Ishikawa (cell line): ENCODE results near the gene DENND2C.

Experiments used
- CEBPB ChIP-seq: IDR thresholded peaks from 2 replicates; pipeline ENCODE4 v1.6.1; 2012
- CREB1 ChIP-seq: IDR thresholded peaks from 2 replicates; pipeline ENCODE4 v1.6.1; 2012; ENCODE audit warnings: low read depth
- EGR1 ChIP-seq: IDR thresholded peaks from 2 replicates; pipeline ENCODE4 v1.6.1; 2012
- EP300 ChIP-seq: IDR thresholded peaks from 2 replicates; pipeline ENCODE4 v1.6.1; 2012; ENCODE audit warnings: borderline replicate concordance
- FOXM1 ChIP-seq: IDR thresholded peaks from 2 replicates; pipeline ENCODE4 v1.6.1; 2012; ENCODE audit warnings: low read depth, borderline replicate concordance
- NFIC ChIP-seq: IDR thresholded peaks from 2 replicates; pipeline ENCODE4 v1.6.1; 2012
- RAD21 ChIP-seq: IDR thresholded peaks from 2 replicates; pipeline ENCODE4 v1.6.1; 2012; ENCODE audit warnings: low read depth
- TAF1 ChIP-seq: IDR thresholded peaks from 2 replicates; pipeline ENCODE4 v1.6.1; 2012; ENCODE audit warnings: low read depth, mild to moderate bottlenecking
- TCF12 ChIP-seq: IDR thresholded peaks from 2 replicates; pipeline ENCODE4 v1.6.1; 2012; ENCODE audit warnings: low read depth
- TEAD4 ChIP-seq: IDR thresholded peaks from 2 replicates; pipeline ENCODE4 v1.6.1; 2012
- USF1 ChIP-seq: IDR thresholded peaks from 2 replicates; pipeline ENCODE4 v1.6.1; 2012
- YY1 ChIP-seq: IDR thresholded peaks from 2 replicates; pipeline ENCODE4 v1.6.1; 2012; ENCODE audit warnings: low read depth
- ZBTB7A ChIP-seq: IDR thresholded peaks from 2 replicates; pipeline ENCODE4 v1.6.1; 2012; ENCODE audit warnings: low read depth
- TF ChIP-seq, protein P1 (sequence below): IDR thresholded peaks from 2 replicates; pipeline ENCODE4 v1.6.1; 2012; ENCODE audit warnings: low read depth, mild to moderate bottlenecking
- TF ChIP-seq, protein P2 (sequence below): IDR thresholded peaks from 2 replicates; pipeline ENCODE4 v1.6.1; 2012

Gene DENND2C

GRCh38 chr1:114540272-114540671 is 129.6 kb downstream of the DENND2C start:
- TF ChIP-seq, protein P1, sequence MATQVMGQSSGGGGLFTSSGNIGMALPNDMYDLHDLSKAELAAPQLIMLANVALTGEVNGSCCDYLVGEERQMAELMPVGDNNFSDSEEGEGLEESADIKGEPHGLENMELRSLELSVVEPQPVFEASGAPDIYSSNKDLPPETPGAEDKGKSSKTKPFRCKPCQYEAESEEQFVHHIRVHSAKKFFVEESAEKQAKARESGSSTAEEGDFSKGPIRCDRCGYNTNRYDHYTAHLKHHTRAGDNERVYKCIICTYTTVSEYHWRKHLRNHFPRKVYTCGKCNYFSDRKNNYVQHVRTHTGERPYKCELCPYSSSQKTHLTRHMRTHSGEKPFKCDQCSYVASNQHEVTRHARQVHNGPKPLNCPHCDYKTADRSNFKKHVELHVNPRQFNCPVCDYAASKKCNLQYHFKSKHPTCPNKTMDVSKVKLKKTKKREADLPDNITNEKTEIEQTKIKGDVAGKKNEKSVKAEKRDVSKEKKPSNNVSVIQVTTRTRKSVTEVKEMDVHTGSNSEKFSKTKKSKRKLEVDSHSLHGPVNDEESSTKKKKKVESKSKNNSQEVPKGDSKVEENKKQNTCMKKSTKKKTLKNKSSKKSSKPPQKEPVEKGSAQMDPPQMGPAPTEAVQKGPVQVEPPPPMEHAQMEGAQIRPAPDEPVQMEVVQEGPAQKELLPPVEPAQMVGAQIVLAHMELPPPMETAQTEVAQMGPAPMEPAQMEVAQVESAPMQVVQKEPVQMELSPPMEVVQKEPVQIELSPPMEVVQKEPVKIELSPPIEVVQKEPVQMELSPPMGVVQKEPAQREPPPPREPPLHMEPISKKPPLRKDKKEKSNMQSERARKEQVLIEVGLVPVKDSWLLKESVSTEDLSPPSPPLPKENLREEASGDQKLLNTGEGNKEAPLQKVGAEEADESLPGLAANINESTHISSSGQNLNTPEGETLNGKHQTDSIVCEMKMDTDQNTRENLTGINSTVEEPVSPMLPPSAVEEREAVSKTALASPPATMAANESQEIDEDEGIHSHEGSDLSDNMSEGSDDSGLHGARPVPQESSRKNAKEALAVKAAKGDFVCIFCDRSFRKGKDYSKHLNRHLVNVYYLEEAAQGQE: no peak
- TF ChIP-seq FOXM1: no peak
- no peak for TF ChIP-seq CEBPB

- no peak for TF ChIP-seq TEAD4
- TF ChIP-seq CEBPB: no peak
- no peak for TF ChIP-seq EP300
- TF ChIP-seq, protein P1: no peak
- no peak for TF ChIP-seq TCF12
- TF ChIP-seq EGR1: no peak
- TF ChIP-seq NFIC: no peak
- no peak for TF ChIP-seq FOXM1
- no peak for TF ChIP-seq ZBTB7A
- TF ChIP-seq, protein P2, sequence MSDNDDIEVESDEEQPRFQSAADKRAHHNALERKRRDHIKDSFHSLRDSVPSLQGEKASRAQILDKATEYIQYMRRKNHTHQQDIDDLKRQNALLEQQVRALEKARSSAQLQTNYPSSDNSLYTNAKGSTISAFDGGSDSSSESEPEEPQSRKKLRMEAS: no peak
- TF ChIP-seq USF1: no peak
Measured at GRCh38 chr1:114536043-114536442, 133.8 kb downstream of the DENND2C start.

GRCh38 chr1:114535401-114535800 is 134.4 kb downstream of the DENND2C start:
- TF ChIP-seq TEAD4: no peak
- no peak for TF ChIP-seq YY1
- no peak for TF ChIP-seq TAF1
- no peak for TF ChIP-seq RAD21
- TF ChIP-seq, protein P2: no peak
- TF ChIP-seq NFIC: no peak
- no peak for TF ChIP-seq CEBPB
- TF ChIP-seq CREB1: no peak
- TF ChIP-seq FOXM1: no peak
- no peak for TF ChIP-seq EP300
- no peak for TF ChIP-seq ZBTB7A
- no peak for TF ChIP-seq EGR1
- TF ChIP-seq USF1: no peak
- TF ChIP-seq, protein P1: no peak
- no peak for TF ChIP-seq TCF12
